Esophagus muscularis mucosa (tissue), 4 donors: ENCODE measurements around the gene PSPC1.

Source experiments
- EP300 ChIP-seq: sonication (generic); formaldehyde crosslinking; IDR thresholded peaks from one replicate; pipeline ENCODE4 v1.6.1; 2017; ENCODE audit warnings: antibody characterized with exemption
- POLR2A ChIP-seq: fragments of 450-650 bp; IDR thresholded peaks from one replicate; pipeline ENCODE4 v1.6.1; 2017; ENCODE audit warnings: antibody characterized with exemption, moderate library complexity, mild to moderate bottlenecking, low read depth
- POLR2AphosphoS5 ChIP-seq, 2 donors: sonication (generic); formaldehyde crosslinking; IDR thresholded peaks; one replicate each; pipeline ENCODE4 v1.6.1; 2017; ENCODE audit warnings: antibody characterized with exemption in 2 of 2
- TF ChIP-seq, protein P1 (sequence below), 3 experiments: fragments of 200-600 bp in 2 of 3; fragments of 450-650 bp in 1 of 3; sonication (generic) in 2 of 3; IDR thresholded peaks; one replicate each; pipeline ENCODE4 v1.5.1; 2017 to 2019; ENCODE audit warnings: antibody characterized with exemption in 3 of 3, mild to moderate bottlenecking in 2 of 3, moderate library complexity in 1 of 3

- TF ChIP-seq, protein P1, sequence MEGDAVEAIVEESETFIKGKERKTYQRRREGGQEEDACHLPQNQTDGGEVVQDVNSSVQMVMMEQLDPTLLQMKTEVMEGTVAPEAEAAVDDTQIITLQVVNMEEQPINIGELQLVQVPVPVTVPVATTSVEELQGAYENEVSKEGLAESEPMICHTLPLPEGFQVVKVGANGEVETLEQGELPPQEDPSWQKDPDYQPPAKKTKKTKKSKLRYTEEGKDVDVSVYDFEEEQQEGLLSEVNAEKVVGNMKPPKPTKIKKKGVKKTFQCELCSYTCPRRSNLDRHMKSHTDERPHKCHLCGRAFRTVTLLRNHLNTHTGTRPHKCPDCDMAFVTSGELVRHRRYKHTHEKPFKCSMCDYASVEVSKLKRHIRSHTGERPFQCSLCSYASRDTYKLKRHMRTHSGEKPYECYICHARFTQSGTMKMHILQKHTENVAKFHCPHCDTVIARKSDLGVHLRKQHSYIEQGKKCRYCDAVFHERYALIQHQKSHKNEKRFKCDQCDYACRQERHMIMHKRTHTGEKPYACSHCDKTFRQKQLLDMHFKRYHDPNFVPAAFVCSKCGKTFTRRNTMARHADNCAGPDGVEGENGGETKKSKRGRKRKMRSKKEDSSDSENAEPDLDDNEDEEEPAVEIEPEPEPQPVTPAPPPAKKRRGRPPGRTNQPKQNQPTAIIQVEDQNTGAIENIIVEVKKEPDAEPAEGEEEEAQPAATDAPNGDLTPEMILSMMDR (IDR thresholded peaks at IDR 0.05), result no peak
- TF ChIP-seq POLR2AphosphoS5 (IDR thresholded peaks at IDR 0.05) (no peak), EP300 (no peak), POLR2A (no peak)
Observed at GRCh38 chr13:19764237-19764636, 18.5 kb downstream of the PSPC1 start.
